Stomach smooth muscle (tissue), 2 donors: ENCODE data around the gene SSTR1.

ENCODE experiments used
- H3K27ac ChIP-seq: one replicate; pipeline ENCODE4 v1.7.0; 2013; ENCODE audit warnings: mild to moderate bottlenecking, low read length, inconsistent platforms
- H3K27me3 ChIP-seq, 2 donors: one replicate each; pipeline ENCODE4 v1.7.0; 2013; ENCODE audit warnings: low read length in 2 of 2; ENCODE audit not compliant: insufficient read depth in 2 of 2, control insufficient read depth in 1 of 2
- H3K36me3 ChIP-seq, 2 donors: one replicate each; pipeline ENCODE4 v1.7.0; 2013; ENCODE audit warnings: low read length in 2 of 2; ENCODE audit not compliant: control insufficient read depth in 2 of 2, insufficient read depth in 2 of 2
- H3K4me1 ChIP-seq: one replicate; pipeline ENCODE4 v1.7.0; 2013; ENCODE audit warnings: low read length; ENCODE audit not compliant: control insufficient read depth, insufficient read depth
- H3K4me3 ChIP-seq, 2 donors: one replicate each; pipeline ENCODE4 v1.7.0; 2013; ENCODE audit warnings: low read length in 2 of 2
- H3K9ac ChIP-seq, 2 donors: one replicate each; pipeline ENCODE4 v1.7.0; 2013; ENCODE audit warnings: low read length in 2 of 2, mild to moderate bottlenecking in 1 of 2
- H3K9me3 ChIP-seq, 2 donors: one replicate each; pipeline ENCODE4 v1.7.0; 2013; ENCODE audit warnings: low read length in 2 of 2; ENCODE audit not compliant: control insufficient read depth in 2 of 2
- donor health status: healthy.
- donor health status: Pancreatic carcinoma.

SSTR1 gene

DNA sequence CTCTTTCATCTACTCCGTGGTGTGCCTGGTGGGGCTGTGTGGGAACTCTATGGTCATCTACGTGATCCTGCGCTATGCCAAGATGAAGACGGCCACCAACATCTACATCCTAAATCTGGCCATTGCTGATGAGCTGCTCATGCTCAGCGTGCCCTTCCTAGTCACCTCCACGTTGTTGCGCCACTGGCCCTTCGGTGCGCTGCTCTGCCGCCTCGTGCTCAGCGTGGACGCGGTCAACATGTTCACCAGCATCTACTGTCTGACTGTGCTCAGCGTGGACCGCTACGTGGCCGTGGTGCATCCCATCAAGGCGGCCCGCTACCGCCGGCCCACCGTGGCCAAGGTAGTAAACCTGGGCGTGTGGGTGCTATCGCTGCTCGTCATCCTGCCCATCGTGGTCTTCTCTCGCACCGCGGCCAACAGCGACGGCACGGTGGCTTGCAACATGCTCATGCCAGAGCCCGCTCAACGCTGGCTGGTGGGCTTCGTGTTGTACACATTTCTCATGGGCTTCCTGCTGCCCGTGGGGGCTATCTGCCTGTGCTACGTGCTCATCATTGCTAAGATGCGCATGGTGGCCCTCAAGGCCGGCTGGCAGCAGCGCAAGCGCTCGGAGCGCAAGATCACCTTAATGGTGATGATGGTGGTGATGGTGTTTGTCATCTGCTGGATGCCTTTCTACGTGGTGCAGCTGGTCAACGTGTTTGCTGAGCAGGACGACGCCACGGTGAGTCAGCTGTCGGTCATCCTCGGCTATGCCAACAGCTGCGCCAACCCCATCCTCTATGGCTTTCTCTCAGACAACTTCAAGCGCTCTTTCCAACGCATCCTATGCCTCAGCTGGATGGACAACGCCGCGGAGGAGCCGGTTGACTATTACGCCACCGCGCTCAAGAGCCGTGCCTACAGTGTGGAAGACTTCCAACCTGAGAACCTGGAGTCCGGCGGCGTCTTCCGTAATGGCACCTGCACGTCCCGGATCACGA is 2.2 kb downstream of the SSTR1 start:
- H3K9ac ChIP-seq, result no peak overlapping the region
- peaks cover 0 to 5% of the 10 kb centered on the region in 2 donors for H3K9me3 ChIP-seq
- H3K4me3 ChIP-seq, result peak overlapping the region in 1 of 2 donors; percentile 55
- H3K4me1 ChIP-seq, result peaks cover 7% of the 10 kb centered on the region
- H3K27ac ChIP-seq, result no peak overlapping the region
- H3K27me3 ChIP-seq, result peaks cover 24 to 25% of the 10 kb centered on the region in 2 donors
- H3K36me3 ChIP-seq, result no peaks in the 10 kb centered on the region

DNA sequence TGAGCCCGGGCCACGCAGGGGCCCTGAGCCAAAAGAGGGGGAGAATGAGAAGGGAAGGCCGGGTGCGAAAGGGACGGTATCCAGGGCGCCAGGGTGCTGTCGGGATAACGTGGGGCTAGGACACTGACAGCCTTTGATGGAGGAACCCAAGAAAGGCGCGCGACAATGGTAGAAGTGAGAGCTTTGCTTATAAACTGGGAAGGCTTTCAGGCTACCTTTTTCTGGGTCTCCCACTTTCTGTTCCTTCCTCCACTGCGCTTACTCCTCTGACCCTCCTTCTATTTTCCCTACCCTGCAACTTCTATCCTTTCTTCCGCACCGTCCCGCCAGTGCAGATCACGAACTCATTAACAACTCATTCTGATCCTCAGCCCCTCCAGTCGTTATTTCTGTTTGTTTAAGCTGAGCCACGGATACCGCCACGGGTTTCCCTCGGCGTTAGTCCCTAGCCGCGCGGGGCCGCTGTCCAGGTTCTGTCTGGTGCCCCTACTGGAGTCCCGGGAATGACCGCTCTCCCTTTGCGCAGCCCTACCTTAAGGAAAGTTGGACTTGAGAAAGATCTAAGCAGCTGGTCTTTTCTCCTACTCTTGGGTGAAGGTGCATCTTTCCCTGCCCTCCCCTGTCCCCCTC is 3.0 kb downstream of the SSTR1 start:
- no peaks in the 10 kb centered on the region for H3K36me3 ChIP-seq
- peaks cover 0 to 5% of the 10 kb centered on the region in 2 donors for H3K9me3 ChIP-seq
- H3K4me1 ChIP-seq, result peaks cover 7% of the 10 kb centered on the region
- H3K27ac ChIP-seq, result no peak overlapping the region
- peak overlapping the region in 1 of 2 donors; percentile 55 for H3K4me3 ChIP-seq
- no peak overlapping the region for H3K9ac ChIP-seq
- H3K27me3 ChIP-seq, result peaks cover 24 to 25% of the 10 kb centered on the region in 2 donors

DNA sequence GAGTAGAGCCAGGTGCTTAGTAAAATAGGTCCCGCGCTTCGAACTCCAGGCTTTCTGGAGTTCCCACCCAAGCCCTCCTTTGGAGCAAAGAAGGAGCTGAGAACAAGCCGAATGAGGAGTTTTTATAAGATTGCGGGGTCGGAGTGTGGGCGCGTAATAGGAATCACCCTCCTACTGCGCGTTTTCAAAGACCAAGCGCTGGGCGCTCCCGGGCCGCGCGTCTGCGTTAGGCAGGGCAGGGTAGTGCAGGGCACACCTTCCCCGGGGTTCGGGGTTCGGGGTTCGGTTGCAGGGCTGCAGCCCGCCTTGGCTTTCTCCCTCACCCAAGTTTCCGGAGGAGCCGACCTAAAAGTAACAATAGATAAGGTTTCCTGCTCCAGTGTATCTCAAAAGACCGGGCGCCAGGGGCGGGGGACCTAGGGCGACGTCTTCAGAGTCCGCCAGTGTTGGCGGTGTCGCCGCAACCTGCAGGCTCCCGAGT is 3.6 kb downstream of the SSTR1 start:
- Histone ChIP-seq H3K36me3 (no peaks in the 10 kb centered on the region), H3K9ac (no peak overlapping the region), H3K4me3 (peak overlapping the region in 1 of 2 donors; percentile 55), H3K4me1 (peaks cover 7% of the 10 kb centered on the region), H3K9me3 (no peaks in the 10 kb centered on the region), H3K27me3 (peaks cover 22 to 25% of the 10 kb centered on the region in 2 donors), H3K27ac (no peak overlapping the region)

DNA sequence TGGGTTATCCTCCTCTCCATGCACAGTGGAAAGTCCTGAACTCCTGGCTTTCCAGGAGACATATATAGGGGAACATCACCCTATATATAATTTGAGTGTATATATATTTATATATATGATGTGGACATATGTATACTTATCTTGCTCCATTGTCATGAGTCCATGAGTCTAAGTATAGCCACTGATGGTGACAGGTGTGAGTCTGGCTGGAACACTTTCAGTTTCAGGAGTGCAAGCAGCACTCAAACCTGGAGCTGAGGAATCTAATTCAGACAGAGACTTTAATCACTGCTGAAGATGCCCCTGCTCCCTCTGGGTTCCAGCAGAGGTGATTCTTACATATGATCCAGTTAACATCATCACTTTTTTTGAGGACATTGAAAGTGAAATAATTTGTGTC is 4.4 kb downstream of the SSTR1 start:
- Histone ChIP-seq H3K4me1 (peaks cover 7% of the 10 kb centered on the region), H3K9me3 (no peaks in the 10 kb centered on the region), H3K9ac (no peak overlapping the region), H3K36me3 (no peaks in the 10 kb centered on the region), H3K27ac (no peak overlapping the region), H3K4me3 (no peak overlapping the region), H3K27me3 (peaks cover 22 to 25% of the 10 kb centered on the region in 2 donors)

DNA sequence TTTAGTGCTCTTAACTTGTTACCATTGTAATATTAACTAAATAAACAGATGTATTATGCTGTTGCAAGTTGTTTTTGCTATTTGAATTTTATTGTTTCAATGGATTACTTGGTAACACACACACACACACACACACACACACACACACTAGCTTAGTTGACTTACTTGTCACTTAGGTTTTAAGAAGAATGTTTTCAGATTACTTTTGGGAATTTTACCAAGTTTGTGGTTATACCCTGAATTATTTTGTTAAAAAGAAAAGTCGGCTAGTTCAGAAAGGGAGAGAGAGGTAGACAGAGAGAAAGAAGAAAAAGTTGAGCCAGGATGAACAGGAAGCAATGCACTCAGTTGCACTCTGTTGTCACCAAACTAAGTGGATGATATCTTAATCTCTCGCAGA is 5.3 kb downstream of the SSTR1 start:
- Histone ChIP-seq H3K4me3 (no peak overlapping the region), H3K36me3 (no peaks in the 10 kb centered on the region), H3K4me1 (peaks cover 7% of the 10 kb centered on the region), H3K27me3 (peaks cover 20% of the 10 kb centered on the region in 2 donors), H3K9me3 (no peaks in the 10 kb centered on the region), H3K27ac (no peak overlapping the region), H3K9ac (no peak overlapping the region)

DNA sequence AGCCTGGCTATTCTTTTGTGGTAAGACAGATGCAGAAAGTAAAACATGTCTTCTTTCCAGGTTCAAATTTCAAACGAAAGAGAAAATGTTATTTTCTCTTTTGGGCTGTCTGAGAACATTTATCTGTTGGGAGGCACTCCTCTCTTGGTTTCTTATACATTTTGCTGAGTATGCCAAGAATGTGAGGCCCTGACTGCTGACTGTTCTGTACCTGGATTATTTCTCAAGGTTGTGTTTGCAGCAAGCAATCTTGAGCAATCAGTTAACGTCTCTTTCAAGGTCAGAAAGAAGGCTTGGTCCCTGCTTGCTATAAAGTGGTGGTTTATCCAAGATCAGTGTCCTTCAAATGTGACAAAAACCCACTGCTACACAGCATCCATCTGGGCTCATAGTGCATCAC is 9.8 kb downstream of the SSTR1 start:
- H3K36me3 ChIP-seq, result no peaks in the 10 kb centered on the region
- no peaks in the 10 kb centered on the region for H3K4me1 ChIP-seq
- H3K9ac ChIP-seq, result no peak overlapping the region
- no peaks in the 10 kb centered on the region for H3K27me3 ChIP-seq
- H3K9me3 ChIP-seq, result no peaks in the 10 kb centered on the region
- H3K27ac ChIP-seq, result no peak overlapping the region
- no peak overlapping the region for H3K4me3 ChIP-seq

DNA sequence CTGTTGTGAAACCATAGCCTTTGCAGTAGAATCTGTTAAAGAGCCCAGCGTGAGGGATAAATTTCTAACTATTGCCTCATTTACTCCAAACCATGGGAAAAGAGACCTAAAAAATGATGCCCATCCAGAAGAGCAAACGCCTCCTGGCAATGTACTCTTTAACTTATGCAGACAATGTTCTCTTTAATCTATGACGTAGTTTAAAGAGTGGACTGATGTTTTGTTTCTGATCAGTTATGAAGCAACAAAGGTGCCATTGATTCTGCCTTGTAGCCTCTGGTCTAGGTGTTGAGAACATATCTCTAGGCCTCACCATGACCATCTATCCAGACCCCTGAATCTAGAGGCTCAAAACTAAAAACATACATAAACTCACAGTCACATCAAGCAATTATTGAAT is 13.4 kb downstream of the SSTR1 start:
- Histone ChIP-seq H3K9me3 (no peaks in the 10 kb centered on the region), H3K4me1 (no peaks in the 10 kb centered on the region), H3K27ac (no peak overlapping the region), H3K27me3 (no peaks in the 10 kb centered on the region), H3K36me3 (no peaks in the 10 kb centered on the region), H3K9ac (no peak overlapping the region), H3K4me3 (no peak overlapping the region)

DNA sequence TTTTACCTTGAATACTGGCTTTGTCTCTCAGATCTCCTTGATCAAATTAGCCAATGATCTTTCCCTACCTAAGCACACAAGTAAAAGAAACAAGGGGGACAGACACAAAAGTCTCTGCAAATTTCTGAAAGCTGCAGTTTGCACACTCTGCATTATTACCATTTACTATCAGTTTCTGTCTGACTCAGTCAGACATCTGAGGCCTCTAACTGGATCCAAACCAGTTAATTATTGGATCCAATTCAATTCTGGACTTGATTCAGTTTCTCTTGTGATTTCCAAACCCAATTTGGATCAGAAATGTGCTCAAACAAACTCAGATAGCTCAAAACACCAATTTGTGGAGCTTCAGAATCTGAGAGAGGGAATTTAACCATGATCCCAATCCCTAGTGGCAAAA is 16.6 kb downstream of the SSTR1 start:
- Histone ChIP-seq H3K4me1 (no peaks in the 10 kb centered on the region), H3K9me3 (no peaks in the 10 kb centered on the region), H3K27me3 (no peaks in the 10 kb centered on the region), H3K9ac (no peak overlapping the region), H3K27ac (no peak overlapping the region), H3K36me3 (no peaks in the 10 kb centered on the region), H3K4me3 (no peak overlapping the region)

DNA sequence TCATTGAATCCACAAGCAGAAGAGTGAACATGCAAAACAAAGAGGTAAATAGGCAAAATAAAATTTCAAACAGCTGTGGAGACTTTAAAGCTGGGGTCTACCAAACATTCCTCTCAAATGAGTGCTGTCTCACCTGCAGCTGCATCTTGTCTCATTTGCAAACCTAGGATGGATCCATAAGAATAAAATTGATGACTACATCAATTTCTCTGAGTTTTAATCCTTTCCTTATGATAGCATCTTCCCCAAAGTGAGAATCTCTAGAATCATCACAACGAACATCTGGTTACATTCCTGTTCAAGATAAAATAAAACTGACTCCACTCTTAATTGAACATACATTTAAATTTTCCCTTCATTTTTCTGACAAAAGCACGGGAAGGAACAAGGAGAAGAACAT is 18.2 kb downstream of the SSTR1 start:
- H3K4me1 ChIP-seq, result no peaks in the 10 kb centered on the region
- H3K36me3 ChIP-seq, result no peaks in the 10 kb centered on the region
- no peak overlapping the region for H3K4me3 ChIP-seq
- H3K27me3 ChIP-seq, result no peaks in the 10 kb centered on the region
- H3K9me3 ChIP-seq, result no peaks in the 10 kb centered on the region
- H3K27ac ChIP-seq, result no peak overlapping the region
- no peak overlapping the region for H3K9ac ChIP-seq

DNA sequence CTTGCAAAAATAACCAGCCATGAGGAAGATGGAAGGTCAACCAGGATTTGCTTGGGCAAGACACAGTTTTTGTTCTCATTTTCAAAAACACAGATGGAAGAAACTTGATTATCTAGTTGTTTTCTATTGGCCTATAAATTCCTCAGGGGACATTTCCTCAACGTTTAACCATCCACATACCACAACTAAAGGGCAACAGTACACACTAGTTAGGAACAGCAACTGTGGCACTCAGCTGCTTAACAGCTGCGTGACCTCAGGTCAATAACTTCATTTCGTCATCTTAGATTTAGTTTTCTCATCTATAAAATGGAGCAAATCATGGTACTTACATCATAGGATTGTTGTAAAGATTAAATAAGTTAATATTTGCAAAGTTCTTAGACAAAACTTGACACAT is 18.7 kb downstream of the SSTR1 start:
- no peaks in the 10 kb centered on the region for H3K9me3 ChIP-seq
- H3K27ac ChIP-seq, result no peak overlapping the region
- no peaks in the 10 kb centered on the region for H3K4me1 ChIP-seq
- H3K4me3 ChIP-seq, result no peak overlapping the region
- H3K9ac ChIP-seq, result no peak overlapping the region
- H3K36me3 ChIP-seq, result no peaks in the 10 kb centered on the region
- no peaks in the 10 kb centered on the region for H3K27me3 ChIP-seq

DNA sequence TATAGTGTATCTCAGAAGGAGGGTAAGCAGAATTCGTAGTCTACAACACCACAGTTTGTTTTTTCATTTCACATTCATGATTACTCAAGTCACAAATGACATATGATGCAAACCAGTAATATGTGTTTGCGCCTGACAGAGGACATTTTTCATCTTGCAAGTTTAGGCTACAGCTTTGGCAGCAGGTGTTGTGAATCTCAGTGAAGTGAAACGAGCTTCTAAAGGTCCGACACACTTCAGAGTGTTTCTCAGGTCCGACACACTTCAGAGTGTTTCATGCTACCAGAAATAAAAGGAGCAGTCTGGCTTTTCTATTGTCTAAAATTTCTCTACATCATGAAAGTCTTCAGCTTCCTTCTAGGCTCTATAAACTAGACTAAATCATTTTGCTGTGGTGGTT is 25.5 kb downstream of the SSTR1 start:
- Histone ChIP-seq H3K9ac (no peak overlapping the region), H3K27me3 (no peaks in the 10 kb centered on the region)

More for the DNA sequence above, 25.5 kb downstream of the SSTR1 start:
- Histone ChIP-seq H3K27ac (no peak overlapping the region), H3K36me3 (no peaks in the 10 kb centered on the region), H3K4me1 (no peaks in the 10 kb centered on the region), H3K9me3 (no peaks in the 10 kb centered on the region), H3K4me3 (no peak overlapping the region)
